Fibroblast of the aortic adventitia (primary cell): Measurements from ENCODE around the gene RNF168. TPM values are rescaled to one million over a fixed set of nuclear protein-coding genes. Genes with fewer than 3 reads are reported as not detected.
A peak's percentile ranks its signal among the peaks of the same experiment; 100 is the strongest.
"Not testable (repeated sequence)": the region's sequence is repeated elsewhere in the genome, so short reads cannot be mapped to it uniquely, and the experiment has no call there.

Experiments
- DNase-seq: peaks from one replicate; pipeline ENCODE4 v3.0.0-alpha.2; 2010; ENCODE audit warnings: low read depth
- H3K4me3 ChIP-seq: 2 replicates; pipeline ENCODE4 v1.5.1; 2011; ENCODE audit warnings: low read depth, mild to moderate bottlenecking, control low read depth, low read length, moderate library complexity
- CTCF ChIP-seq: IDR thresholded peaks from 2 replicates; pipeline ENCODE4 v1.5.1; 2011; ENCODE audit warnings: mild to moderate bottlenecking, low read length, control low read depth, inconsistent platforms; ENCODE audit not compliant: insufficient read depth
- small RNA-seq: library from RNA; depleted of rRNA; stranded (forward); fragments of <200 nt; gene quantifications from one replicate; pipeline ENCODE3, GENCODE V24; 2012
- total RNA-seq: library from RNA; depleted of rRNA; stranded (reverse); fragments of >200 nt; gene quantifications from 2 replicates; pipeline ENCODE4 v1.2.3, GENCODE V29; 2012; ENCODE audit warnings: low replicate concordance

The RNF168 gene
- total RNA-seq, 1 donor, result 32.4 TPM

- H3K4me3 ChIP-seq, result no peak overlapping the region
- no peak for TF ChIP-seq CTCF
- DNase-seq, result peak; percentile 28
Measured at GRCh38 chr3:196423044-196423781, 80.4 kb downstream of the RNF168 start.

GRCh38 chr3:196421668-196422067 lies 81.9 kb downstream of the RNF168 start:
- not testable (repeated sequence) for DNase-seq, H3K4me3 ChIP-seq

GRCh38 chr3:196419386-196419785 lies 84.2 kb downstream of the RNF168 start:
- no peak for TF ChIP-seq CTCF
- no peak for DNase-seq
- no peak overlapping the region for H3K4me3 ChIP-seq

Small RNA genes within 50 kb of the gene (small RNA-seq; reads per million reads assigned to genes)
- gene AC083822.1, result not detected
- gene AC117490.1, result not detected
- not detected for gene RPS29P3

Other genes starting within 250 kb of the RNF168 start
- gene PCYT1A, start 216.0 kb downstream of the RNF168 start, total RNA-seq, result 76.7 and 80.8 TPM in 2 replicates
- gene DYNLT2B, start 185.5 kb downstream of the RNF168 start, total RNA-seq, result 16.0 and 22.1 TPM in 2 replicates
- gene TM4SF19, start 165.4 kb downstream of the RNF168 start, total RNA-seq, result not detected in 2 replicates
- gene UBXN7, start 71.3 kb downstream of the RNF168 start, total RNA-seq, result 20.9 and 27.7 TPM in 2 replicates
- not detected in 2 replicates for gene SMCO1, start 11.6 kb upstream of the RNF168 start, total RNA-seq
- 6.5 and 7.1 TPM in 2 replicates for gene WDR53, start 64.8 kb upstream of the RNF168 start, total RNA-seq
- 8.3 and 14.0 TPM in 2 replicates for gene FBXO45, start 64.9 kb upstream of the RNF168 start, total RNA-seq
- 0.65 and 2.9 TPM in 2 replicates for gene NRROS, start 135.9 kb upstream of the RNF168 start, total RNA-seq
- 4.0 and 6.5 TPM in 2 replicates for gene CEP19, start 208.5 kb upstream of the RNF168 start, total RNA-seq
- 28.0 and 33.5 TPM in 2 replicates for gene PIGX, start 208.6 kb upstream of the RNF168 start, total RNA-seq
- gene PAK2, start 236.1 kb upstream of the RNF168 start, total RNA-seq, result 39.7 and 45.6 TPM in 2 replicates